Stomach (tissue), 4 donors: ENCODE measurements around the gene LDB2.

Experiments used
- CTCF ChIP-seq, 7 experiments: fragments of 450-650 bp in 4 of 7; fragments of 200-600 bp in 3 of 7; sonication (generic) in 3 of 7; IDR thresholded peaks; one replicate each; pipeline ENCODE4 v1.5.1; 2016 to 2019; ENCODE audit warnings: antibody characterized with exemption in 7 of 7, control low read depth in 2 of 7, mild to moderate bottlenecking in 1 of 7
- POLR2A ChIP-seq, 4 donors: fragments of 450-650 bp; IDR thresholded peaks; one replicate each; pipeline ENCODE4 v1.6.1; 2016; ENCODE audit warnings: antibody characterized with exemption in 4 of 4, control low read depth in 2 of 4, mild to moderate bottlenecking in 1 of 4, moderate library complexity in 1 of 4

DNA sequence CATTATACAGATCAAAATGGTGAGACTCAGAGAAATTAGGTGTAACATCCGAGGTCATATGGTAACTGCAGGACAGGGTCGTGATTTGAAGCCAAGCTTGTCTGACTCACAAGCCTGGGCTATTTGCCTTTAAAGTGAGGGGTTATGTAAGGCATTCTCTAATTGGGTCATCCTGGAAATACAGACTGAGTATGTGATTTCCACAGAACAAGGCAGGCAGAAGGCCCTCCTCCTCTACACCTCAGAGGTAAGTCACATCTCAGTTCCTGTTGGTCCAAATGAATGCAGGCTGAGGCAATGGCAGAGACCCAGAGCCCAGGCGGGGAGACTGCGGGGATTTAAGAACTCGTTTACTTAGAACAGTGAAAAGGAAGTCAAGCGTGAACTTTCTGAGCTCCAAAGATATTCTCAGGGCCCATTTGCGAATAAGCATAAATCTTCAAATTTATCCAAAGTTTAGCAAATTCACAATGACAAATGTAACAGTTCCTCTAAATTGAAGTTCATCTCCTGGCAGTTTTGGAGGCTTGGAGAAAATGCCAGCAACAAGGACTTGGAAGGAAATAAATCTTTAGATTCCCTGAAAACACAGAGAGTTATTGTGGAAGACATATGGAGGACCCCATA, 153.3 kb downstream of the LDB2 start:
- no peak for TF ChIP-seq POLR2A (IDR thresholded peaks at IDR 0.05)
- TF ChIP-seq CTCF (IDR thresholded peaks at IDR 0.05): no peak
